Breast epithelium (tissue), 4 donors: ENCODE measurements around the gene MINPP1. TPM values are rescaled to one million over a fixed set of nuclear protein-coding genes. Genes with fewer than 3 reads are reported as not detected.

ENCODE experiments used
- DNase-seq, 2 donors: peaks; one replicate each; pipeline ENCODE4 v3.0.0-alpha.2; 2019; ENCODE audit warnings: low spot score in 2 of 2
- H3K27ac ChIP-seq, 2 donors: fragments of 200-600 bp; sonication (generic) in 1 of 2; one replicate each; pipeline ENCODE4 v1.5.1; 2016 to 2019; ENCODE audit warnings: mild to moderate bottlenecking in 1 of 2
- H3K27me3 ChIP-seq, 2 donors: fragments of 200-600 bp; sonication (generic) in 1 of 2; one replicate each; pipeline versions ENCODE4 v1.5.1 to v1.6.0; 2017 to 2019; ENCODE audit warnings: control low read depth in 1 of 2, mild to moderate bottlenecking in 1 of 2
- H3K36me3 ChIP-seq: fragments of 200-600 bp; one replicate; pipeline ENCODE4 v1.5.1; 2019
- H3K4me1 ChIP-seq, 2 donors: fragments of 200-600 bp; sonication (generic); one replicate each; pipeline ENCODE4 v1.5.1; 2016 to 2019; ENCODE audit warnings: control low read depth in 1 of 2
- H3K4me3 ChIP-seq, 3 donors: fragments of 200-600 bp; sonication (generic); 1 replicate in 2 of 3; 2 replicates in 1 of 3; pipeline ENCODE4 v1.5.1; 2016 to 2019; ENCODE audit warnings: mild to moderate bottlenecking in 3 of 3, moderate library complexity in 2 of 3
- H3K9me3 ChIP-seq, 2 donors: fragments of 200-600 bp; sonication (generic) in 1 of 2; one replicate each; pipeline ENCODE4 v1.5.1; 2016 to 2019; ENCODE audit warnings: control low read depth in 1 of 2
- CTCF ChIP-seq, 3 donors: fragments of 450-650 bp; IDR thresholded peaks; one replicate each; pipeline ENCODE4 v1.5.1; 2016 to 2017; ENCODE audit warnings: antibody characterized with exemption in 3 of 3, mild to moderate bottlenecking in 3 of 3, moderate library complexity in 3 of 3
- POLR2A ChIP-seq: fragments of 450-650 bp; IDR thresholded peaks from one replicate; pipeline ENCODE4 v1.6.1; 2016; ENCODE audit warnings: antibody characterized with exemption, mild to moderate bottlenecking, moderate library complexity
- POLR2AphosphoS5 ChIP-seq, 3 donors: sonication (generic); formaldehyde crosslinking; IDR thresholded peaks; one replicate each; pipeline ENCODE4 v1.6.1; 2017; ENCODE audit warnings: antibody characterized with exemption in 3 of 3
- intact Hi-C: fragments of 100-400 bp; cut with DNase I; formaldehyde crosslinking; loops from one replicate; pipeline ENCODE4 v1.15.1; 2023; ENCODE audit warnings: low total_unique reads
- total RNA-seq, 3 donors: library from RNA; depleted of rRNA; stranded (reverse); fragments of >200 nt; gene quantifications; one replicate each; pipeline ENCODE4 v1.1.0, GENCODE V29; 2016

Gene MINPP1
- total RNA-seq, 3 donors from 2014 or later: 13.0 to 22.0 (median 18.7) TPM

- H3K9me3 ChIP-seq: no peaks in the 10 kb centered on the region
- no peaks in the 10 kb centered on the region for H3K4me1 ChIP-seq
- no peak overlapping the region for H3K4me3 ChIP-seq
- H3K36me3 ChIP-seq: no peaks in the 10 kb centered on the region
- DNase-seq: no peak
- H3K27ac ChIP-seq: no peak overlapping the region
- intact Hi-C loops: no loop called here
- H3K27me3 ChIP-seq: no peaks in the 10 kb centered on the region
- TF ChIP-seq POLR2AphosphoS5 (IDR thresholded peaks at IDR 0.05) (no peak), POLR2A (no peak), CTCF (IDR thresholded peaks at IDR 0.05) (no peak)
These were observed 4.0 kb upstream of the MINPP1 start for GRCh38 chr10:87500646-87501048.

- intact Hi-C loops: no loop called here
- no peak for DNase-seq
These were observed 1.3 kb upstream of the MINPP1 start for GRCh38 chr10:87503401-87503800.

GRCh38 chr10:87503886-87504285 lies 807 bp upstream of the MINPP1 start:
- no peaks in the 10 kb centered on the region for H3K9me3 ChIP-seq
- peaks cover 0 to 16% of the 10 kb centered on the region in 2 donors for H3K4me1 ChIP-seq
- TF ChIP-seq POLR2A (no peak), CTCF (IDR thresholded peaks at IDR 0.05) (no peak), POLR2AphosphoS5 (IDR thresholded peaks at IDR 0.05) (no peak)
- no peaks in the 10 kb centered on the region for H3K27me3 ChIP-seq
- peak overlapping the region; percentile 81 to 96 (median 92) for H3K4me3 ChIP-seq
- H3K27ac ChIP-seq: peak overlapping the region; percentile 81 to 92
- H3K36me3 ChIP-seq: no peaks in the 10 kb centered on the region
- DNase-seq: no peak
- intact Hi-C loops: no loop called here

More at GRCh38 chr10:87503401-87503800, 1.3 kb upstream of the MINPP1 start:
- no peaks in the 10 kb centered on the region for H3K9me3 ChIP-seq
- H3K4me3 ChIP-seq: no peak overlapping the region
- H3K4me1 ChIP-seq: peaks cover 0 to 16% of the 10 kb centered on the region in 2 donors
- H3K27me3 ChIP-seq: no peaks in the 10 kb centered on the region
- no peaks in the 10 kb centered on the region for H3K36me3 ChIP-seq
- peak overlapping the region in 1 of 2 donors; percentile 92 for H3K27ac ChIP-seq
- TF ChIP-seq POLR2A (no peak), CTCF (IDR thresholded peaks at IDR 0.05) (no peak), POLR2AphosphoS5 (IDR thresholded peaks at IDR 0.05) (no peak)

- intact Hi-C loops: no loop called here
- H3K27me3 ChIP-seq: no peaks in the 10 kb centered on the region
- no peaks in the 10 kb centered on the region for H3K9me3 ChIP-seq
- no peak for TF ChIP-seq POLR2AphosphoS5 (IDR thresholded peaks at IDR 0.05)
- TF ChIP-seq POLR2A: no peak
- no peak for TF ChIP-seq CTCF (IDR thresholded peaks at IDR 0.05)
- peak overlapping the region; percentile 81 to 96 (median 92) for H3K4me3 ChIP-seq
- peaks cover 0 to 16% of the 10 kb centered on the region in 2 donors for H3K4me1 ChIP-seq
- H3K36me3 ChIP-seq: no peaks in the 10 kb centered on the region
- peak overlapping the region; percentile 81 to 92 for H3K27ac ChIP-seq
- DNase-seq: no peak
These were observed 420 bp upstream of the MINPP1 start for GRCh38 chr10:87504307-87504639.

GRCh38 chr10:87505366-87506111 lies 846 bp downstream of the MINPP1 start:
- intact Hi-C loops: no loop called here
- no peaks in the 10 kb centered on the region for H3K36me3 ChIP-seq
- no peaks in the 10 kb centered on the region for H3K9me3 ChIP-seq
- no peak for DNase-seq
- H3K27ac ChIP-seq: peak overlapping the region; percentile 81 to 92
- H3K4me1 ChIP-seq: peaks cover 0 to 16% of the 10 kb centered on the region in 2 donors
- TF ChIP-seq CTCF (IDR thresholded peaks at IDR 0.05): peak in 1 of 3 donors; percentile 3
- TF ChIP-seq POLR2A: no peak
- H3K27me3 ChIP-seq: no peaks in the 10 kb centered on the region
- H3K4me3 ChIP-seq: peak overlapping the region; percentile 81 to 96 (median 92)
